NCI-H510A treated with DMSO at 0.1 percent for 48 hours (cell line): Measurements from ENCODE around the gene CD226.
"Not testable (repeated sequence)": the region's sequence is repeated elsewhere in the genome, so short reads cannot be mapped to it uniquely, and the experiment has no call there.

Experiments
- DNase-seq: peaks from one replicate; lab custom pipeline; 2025; lab: John Stamatoyannopoulos, UW

Gene CD226

DNA sequence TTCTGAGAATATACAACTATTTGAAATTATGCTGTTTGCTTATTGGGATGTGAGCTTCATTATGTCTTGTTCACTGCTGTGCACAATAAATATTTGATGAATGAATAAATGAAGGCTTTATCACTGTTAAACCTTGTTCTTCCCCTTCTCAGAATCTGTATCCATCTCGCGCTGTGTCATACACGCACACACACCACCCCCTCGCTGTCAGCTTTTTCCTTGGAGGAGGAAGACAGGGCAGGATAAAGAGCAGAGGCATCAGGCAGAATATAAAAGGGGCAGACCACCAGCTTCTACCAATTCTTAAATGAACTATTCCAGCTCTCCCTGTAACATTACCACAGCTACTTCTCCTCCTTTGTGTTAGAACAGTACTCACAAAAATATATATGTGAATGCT, 75.0 kb downstream of the CD226 start:
- no peak for DNase-seq

DNA sequence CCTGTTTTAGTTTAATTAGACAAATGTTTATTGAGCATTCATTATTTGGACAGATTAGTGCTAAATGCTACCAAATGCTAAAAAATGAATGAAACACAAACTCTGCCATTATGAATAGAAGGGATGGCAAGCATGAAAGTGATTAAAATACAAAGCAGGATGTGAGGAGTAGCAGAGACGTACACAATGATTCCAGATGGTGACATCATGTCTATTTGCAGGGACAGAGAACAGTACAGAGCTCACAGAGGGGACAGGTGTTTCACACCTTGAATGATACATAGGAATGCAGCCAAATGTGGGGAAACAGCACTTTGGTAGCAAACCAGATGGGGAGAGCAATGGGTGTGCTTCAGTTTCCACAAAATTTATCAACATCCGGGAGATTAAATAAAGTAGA, 76.3 kb downstream of the CD226 start:
- peak; percentile 56 for DNase-seq

DNA sequence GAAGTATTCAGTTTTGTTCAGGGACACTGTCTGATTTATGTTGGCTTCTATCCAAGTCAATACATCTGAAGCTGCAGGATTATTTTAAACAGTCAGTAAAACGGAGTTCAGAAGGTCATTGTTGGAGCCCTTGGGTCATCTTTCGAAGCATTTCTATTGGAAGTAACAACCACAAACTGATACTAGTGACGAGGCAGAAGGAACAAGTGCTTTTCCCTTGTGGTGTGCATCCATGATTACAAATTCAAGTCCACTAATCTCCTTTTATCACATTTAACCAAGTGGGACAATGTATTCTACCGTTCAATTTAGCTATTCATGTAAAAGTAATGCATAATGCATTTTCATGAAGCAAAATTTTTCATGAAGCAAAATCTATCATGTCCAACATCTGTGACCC, 76.9 kb downstream of the CD226 start:
- DNase-seq, result no peak

DNA sequence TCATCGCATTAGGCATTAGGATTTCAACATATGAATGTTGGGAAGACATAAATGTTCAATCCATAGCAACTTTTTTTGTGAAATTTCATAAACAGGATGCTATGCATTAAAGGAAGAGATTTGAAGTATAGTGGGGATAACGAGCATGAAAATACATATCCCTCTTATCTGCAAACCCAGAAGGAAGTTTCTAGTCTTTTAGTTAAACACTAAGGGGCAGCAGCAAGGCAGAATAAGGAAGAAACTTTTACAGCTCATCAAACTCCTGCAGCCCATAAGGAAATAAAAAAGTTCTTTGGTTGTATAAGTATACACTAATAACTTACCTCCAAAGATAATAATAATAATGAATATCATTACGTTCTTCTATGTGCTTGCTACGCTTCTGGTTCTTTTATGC, 81.5 kb downstream of the CD226 start:
- no peak for DNase-seq

DNA sequence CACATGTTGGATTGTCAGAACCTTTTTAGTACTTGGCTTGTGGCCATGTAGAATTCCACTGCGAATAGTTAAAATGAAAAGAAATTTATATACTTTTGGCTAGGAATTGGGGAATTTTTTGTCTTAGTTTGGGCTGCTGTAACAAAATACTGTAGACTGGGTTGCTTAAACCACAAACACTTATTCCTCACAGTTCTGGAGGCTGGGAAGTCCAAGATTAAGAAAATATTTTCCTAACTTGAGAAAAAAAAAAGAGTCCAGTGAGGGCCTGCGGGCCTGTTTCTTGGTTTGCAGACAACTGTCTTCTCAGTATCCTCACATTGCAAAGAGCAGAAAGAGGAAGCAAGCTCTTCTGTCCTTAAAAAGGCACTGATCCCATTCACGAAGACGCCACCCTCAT, 81.9 kb downstream of the CD226 start:
- DNase-seq, result no peak

DNA sequence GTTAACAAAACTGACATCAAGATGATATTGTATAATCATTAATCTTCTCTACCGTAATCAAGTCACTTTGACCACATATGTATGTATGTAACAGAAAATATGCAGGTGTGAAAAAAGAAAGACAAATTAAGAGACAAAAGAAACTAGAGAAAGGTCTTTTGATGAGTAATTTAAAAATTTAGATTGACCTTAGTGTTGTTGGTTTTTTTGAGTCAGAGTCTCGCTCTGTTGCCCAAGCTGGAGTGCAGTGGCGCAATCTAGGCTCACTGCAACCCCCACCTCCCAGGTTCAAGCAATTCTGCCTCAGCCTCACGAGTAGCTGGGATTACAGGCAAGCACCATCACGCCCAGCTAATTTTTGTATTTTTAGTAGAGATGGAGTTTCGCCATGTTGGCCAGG, 82.9 kb downstream of the CD226 start:
- not testable (repeated sequence) for DNase-seq

DNA sequence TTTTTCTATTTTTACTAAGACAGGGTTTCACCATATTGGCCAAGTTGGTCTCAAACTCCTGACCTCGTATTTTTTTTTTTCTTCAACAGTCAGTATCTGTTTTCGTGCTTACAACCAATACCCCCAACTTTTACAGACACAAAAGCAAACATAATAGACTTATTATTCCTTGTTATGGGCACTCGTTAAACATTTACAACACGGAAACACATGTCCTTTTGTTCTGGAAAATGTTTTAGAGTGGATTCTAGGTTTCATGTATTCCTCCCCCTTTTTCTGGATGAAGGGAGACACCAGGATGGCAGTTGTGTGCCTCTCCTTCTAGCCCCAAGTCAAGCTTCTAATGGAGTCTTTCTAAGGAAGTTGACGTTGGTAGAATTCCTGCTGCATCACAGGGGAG, 88.8 kb downstream of the CD226 start:
- no peak for DNase-seq

DNA sequence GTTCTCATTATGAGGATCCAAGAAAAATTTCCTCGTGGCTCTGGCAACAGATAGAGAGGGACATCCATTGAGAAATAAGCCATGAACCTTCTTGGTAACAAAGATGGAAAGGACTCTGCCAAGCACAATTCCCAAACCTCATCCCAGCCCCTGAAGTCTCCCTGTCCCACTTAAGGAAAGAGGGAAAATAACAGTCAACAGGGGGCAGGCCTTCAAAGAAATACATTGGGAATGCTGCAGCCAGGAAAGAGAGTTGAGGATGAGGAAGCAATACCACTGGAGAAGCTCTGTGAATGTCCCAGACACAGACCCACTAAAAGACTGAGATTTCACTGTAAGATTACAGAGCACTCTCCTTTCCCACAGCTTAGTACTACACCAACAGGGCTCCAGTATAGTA, 93.2 kb downstream of the CD226 start:
- no peak for DNase-seq

DNA sequence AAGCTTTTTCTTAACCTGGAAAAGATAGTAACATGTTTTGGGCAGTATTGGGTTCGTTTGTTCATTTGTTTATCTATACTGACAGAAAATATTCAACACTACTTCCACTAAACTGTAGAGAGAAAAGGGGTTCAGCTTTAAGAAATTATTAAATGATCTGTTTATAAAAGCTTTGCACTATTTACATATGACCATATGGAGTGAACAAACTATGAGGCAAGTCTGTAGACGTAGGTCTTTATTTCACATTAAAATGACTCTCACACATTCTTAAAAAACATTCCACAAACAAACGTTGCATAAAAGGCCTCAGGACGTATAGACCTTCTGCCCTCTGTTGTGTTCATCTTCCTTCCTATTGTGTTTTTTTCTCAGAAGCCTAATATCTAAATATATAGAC, 94.6 kb downstream of the CD226 start:
- DNase-seq, result no peak

DNA sequence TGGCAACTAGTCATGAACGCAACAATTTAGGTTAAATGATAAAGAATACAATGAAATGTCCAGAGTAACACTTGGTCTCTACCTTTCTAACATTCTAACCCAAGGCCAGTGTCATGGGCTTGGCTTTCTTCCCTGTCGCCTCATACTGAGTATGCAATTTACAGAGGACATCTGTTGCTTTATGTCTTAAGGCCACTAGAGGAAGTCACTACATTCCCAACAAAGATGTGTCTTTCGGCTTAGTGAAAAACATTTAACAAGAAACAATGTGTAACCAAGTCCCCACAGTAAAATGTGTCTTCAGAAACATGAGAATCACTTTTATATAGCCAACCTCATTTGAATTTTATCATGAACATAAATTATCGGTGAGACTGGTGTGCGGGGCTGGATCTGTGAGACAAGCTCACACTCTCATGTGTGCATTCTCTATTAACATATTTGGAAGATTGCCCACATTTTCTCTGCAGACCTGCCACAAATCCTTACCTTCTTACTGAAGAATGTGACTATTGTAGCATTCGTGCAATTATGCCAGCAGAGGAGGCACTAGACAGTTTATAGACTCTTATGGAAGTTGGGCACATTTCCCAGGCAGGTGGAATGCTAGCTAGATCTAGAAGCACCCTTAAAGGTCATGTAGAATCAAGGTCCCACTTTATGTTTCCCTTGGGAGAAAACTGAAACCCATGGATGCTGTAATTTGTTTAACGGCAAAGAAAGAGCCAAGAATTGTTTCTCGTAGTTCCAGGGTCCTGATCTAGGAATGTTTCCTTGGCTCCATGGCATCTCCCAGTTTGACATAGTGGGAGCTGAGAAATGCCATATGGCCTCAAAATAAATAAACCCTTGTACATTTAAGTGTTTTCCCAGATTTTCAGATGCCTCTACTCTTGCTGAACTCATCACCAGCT, 101.8 kb downstream of the CD226 start:
- DNase-seq, result peak; percentile 86

DNA sequence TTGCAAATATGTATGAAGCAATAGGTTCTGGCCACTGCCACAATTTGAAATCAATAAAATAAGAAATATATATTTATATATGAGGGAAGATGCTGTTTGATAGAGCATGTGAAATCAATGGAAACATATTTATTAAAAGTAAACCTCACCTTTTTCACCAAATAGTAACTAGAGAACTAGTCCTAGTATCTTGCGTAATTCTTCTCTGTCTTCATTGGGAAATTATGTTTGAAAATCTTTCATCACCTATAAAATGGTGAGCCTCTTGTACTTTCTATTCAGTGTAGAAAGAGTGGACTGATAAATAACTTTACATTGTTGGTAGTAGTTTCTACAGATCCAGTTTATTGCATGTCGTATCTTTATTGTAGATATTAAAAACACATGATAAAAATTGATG, 103.0 kb downstream of the CD226 start:
- DNase-seq, result no peak

DNA sequence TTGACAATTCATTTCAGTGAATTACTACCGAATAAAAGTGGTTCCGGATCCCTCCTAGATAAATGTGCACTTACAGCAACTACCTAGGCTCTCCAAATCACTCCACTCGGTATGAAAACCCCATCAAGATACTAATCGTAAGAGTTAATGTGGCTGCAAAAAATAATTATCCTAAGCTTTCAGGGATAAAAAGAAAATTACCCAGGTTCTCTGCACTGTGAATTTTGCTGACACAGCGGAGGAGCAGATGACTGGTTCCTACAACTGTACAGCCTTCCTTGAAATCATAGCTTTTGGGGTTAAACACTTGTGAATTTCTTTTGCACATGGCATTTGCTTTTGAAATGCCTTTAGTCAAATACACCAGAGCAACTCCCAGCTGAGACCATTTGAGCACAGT, 104.7 kb downstream of the CD226 start:
- no peak for DNase-seq

DNA sequence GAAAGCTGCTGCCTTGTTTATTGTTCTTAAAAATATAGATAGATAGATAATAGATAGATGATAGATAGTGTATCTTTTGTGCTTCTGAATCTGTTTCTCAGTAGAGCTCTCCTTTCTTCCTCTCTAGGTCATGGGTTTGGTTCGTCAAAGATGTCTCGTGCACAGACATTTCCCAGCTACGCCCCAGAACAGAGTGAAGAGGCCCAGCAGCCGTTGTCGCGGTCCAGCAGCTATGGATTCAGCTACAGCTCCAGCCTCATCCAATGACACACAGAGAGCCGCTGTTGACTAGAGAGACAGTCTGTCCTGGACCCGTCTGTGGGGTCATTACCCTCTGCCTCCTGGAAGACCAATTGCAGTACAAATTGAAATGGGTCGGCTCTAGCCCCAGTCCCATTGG, 106.6 kb downstream of the CD226 start:
- DNase-seq, result no peak

DNA sequence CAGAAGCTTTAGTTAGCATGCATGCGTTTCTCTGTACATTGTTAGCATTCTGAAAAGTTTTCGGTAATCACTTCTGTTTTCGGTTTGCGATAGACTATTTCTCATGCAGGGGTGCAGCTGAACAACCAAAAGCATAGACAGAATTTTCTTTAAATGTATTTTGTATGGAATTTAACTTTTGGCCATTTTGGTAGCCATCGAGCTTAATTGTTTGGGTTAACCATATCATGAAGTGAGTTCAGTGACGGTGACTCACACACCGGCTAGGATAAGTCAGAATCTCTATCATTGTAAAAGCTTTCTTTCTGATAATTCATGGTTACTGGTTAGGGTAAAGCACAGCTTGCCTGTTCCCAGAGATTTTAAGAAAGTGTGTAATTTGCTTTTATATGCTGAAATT, 107.2 kb downstream of the CD226 start:
- DNase-seq, result no peak

DNA sequence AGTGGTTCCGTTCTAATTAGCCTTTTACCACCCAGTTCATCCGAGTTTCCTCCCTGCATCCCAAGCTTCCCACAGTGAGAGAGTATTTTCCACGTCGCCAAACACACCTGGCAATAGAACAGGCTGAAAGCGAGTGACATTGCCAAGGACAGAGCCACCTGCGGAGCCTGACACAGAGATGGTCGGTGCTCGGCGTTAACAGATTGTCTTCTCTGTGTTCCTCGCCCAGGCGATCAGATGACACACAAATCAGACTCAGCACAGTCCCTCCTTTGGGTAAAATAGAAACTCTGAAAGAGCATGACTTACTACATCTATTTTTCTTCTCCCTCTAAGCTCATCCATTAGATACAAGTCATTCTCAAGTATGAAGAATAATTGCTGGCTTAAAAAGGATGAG, 107.7 kb downstream of the CD226 start:
- no peak for DNase-seq

DNA sequence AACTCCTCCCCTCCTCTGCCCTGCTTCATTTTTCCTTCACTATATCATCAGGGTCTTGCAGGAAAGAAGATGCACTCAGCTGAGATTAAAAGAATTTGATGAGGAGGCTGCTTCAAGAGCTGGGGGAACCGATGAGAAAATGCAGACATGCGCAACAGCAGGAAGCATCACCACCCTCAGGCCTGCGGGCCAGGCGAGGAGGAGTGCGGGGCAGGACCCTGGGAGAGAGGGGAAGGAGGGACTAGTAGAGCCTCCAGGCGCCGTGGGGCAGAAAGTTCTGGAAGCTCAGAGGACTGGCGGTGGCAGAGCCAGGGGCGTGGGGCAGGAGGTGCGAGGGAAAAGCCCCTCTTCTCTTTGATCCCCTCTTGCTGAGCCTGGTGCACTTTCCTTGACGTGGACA, 108.2 kb downstream of the CD226 start:
- no peak for DNase-seq

DNA sequence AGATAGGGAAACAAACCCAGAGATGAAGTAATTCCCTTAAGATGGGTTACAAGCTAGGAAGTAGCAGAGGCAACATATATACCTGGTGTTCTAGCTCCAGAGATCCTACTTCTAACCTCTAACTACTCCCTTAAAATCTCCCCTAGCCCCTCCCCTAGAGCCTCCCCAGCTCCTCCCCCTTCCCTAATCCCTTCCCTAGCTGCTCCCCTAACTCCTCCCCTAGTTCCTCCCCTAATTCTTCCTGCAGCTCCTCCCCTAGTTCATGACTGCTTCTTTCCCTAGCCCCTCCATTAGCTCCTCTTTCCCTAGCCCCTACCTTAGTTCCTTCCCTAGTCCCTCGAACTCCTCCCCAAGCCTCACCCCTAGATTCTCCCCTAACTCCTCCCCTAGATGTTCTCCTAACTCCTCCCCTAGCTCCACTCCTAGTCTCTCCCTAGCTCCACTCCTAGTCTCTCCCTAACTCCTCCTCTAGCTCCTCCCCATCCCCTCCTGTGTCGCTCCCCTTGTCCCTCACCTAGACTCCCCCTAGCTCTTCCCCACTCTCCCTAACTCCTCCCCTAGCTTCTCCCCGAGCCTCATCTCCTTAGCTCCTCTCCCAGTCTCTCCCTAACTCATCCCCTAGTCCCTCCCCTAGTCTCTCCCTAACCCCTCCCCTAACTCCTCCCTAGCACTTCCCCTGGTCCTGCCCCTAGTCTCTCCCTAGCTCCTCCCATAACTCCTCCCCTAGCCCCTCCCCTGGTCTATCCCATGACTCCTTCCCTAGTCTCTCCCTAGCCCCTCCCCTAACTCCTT, 108.9 kb downstream of the CD226 start:
- no peak for DNase-seq

DNA sequence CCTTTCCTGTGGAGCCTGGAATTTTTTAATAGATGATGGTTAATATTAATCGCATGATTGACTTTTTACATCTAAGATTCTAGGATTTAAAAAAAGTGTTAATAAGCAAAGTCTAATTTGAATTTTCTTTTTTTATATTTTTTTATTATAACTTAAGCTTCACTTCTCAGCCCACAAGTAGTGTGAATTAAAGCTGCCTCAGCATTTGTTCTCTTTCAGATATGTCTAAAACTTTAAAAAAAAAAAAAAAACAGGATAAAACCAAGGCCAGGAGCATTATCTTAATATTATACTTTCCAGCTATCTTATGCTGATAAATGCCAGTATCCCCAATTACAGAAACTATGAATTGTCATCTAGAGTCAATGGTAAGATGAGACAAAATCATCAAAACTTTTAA, 109.7 kb downstream of the CD226 start:
- no peak for DNase-seq

DNA sequence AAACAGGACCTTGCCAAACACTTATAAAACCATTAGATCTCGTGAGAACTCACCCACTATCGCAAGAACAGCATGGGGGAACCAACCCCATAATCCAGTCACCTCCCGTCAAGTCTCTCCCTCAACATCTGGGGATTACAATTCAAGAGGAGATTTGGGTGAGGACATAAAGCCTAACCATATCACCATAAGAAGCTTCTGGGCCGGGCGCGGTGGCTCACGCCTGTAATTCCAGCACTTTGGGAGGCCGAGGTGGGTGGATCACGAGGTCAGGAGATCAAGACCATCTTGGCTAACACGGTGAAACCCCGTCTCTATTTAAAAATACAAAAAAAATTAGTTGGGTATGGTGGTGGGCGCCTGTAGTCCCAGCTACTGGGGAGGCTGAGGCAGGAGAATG, 112.7 kb downstream of the CD226 start:
- not testable (repeated sequence) for DNase-seq

DNA sequence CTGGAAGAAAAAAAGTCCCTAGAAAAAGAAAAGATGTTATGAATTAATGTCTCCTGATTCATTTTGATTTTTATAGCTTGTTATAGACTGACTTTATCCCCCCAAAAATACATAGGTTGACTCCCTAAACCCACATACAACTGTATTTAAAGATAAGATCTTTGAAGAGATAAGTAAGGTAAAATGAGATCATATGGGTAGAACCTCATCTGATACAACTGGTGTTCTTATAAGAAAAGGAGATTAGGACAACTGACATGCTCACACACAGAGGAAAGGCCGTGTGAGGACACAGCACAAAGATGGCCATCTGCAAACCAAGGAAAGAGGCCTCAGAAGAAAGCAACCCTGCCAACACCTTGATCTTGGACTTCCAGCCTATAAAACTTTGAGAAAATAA, 117.5 kb downstream of the CD226 start:
- no peak for DNase-seq

DNA sequence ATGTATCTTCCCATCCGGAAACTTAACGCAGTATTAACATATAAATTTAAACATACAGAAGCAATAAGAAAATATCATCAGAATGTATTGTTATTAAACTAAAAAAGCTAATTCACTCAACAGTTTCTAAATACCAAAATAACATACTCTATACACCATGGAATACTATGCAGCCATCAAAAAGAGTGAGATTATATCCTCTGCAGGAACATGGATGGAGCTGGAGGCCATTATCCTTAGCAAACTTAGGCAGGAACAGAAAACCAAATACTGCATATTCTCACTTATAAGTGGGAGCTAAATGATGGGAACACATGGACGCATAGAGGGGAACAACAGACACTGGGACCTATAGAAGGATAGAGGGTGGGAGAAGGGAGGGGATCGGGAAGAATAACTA, 127.1 kb downstream of the CD226 start:
- no peak for DNase-seq

DNA sequence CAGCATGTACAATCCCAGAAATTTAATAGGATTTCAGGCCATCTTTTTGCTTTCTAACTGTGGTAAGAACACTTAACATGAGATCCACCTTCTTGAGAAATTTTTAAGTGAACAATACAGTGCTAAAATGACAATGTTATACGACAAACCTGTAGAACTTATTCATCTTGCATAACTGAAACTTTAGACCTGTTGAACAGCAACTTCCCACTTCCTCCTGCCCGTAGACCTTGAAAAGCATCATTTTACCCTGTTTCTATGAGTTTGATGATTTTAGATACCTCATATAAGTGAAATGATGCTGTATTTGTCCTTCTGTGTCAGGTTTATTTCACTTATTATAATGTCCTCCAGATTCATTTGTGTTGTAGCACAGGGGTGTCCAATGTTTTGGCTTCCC, 128.2 kb downstream of the CD226 start:
- DNase-seq, result no peak

DNA sequence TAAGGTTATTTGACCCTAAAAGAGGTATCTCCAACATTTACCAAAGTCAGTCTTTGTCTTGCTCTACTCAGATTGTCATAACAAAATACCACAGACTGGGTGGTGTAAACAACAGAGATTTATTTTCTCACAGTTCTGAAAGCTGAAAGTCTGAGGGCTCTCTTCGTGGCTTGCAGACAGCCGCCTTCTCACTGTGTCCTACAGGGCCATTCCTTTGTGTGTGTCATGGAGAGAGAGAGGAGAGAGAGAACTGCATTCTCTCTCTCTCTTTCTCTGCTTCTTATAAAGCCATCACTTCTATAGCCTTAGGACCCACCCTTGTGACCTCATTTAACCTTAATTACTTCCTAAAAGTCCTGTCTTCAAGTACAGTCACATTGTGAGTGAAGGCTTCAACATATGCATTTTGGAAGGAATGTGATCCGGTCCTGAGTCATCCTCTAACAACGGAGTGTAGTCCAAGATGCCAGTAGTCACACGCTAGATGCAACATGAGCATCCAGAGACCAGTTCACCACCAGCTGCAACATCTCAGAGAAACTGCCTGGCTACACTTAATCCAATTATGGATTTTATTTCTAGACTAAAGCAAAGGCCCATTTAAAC, 130.2 kb downstream of the CD226 start:
- no peak for DNase-seq
